ENCODE results near the gene RBPJ. TPM values are rescaled to one million over a fixed set of nuclear protein-coding genes. Genes with fewer than 3 reads are reported as not detected.

Gene RBPJ
- polyA plus RNA-seq, 3 donors: 75.3 to 177 (median 128) TPM

DNA sequence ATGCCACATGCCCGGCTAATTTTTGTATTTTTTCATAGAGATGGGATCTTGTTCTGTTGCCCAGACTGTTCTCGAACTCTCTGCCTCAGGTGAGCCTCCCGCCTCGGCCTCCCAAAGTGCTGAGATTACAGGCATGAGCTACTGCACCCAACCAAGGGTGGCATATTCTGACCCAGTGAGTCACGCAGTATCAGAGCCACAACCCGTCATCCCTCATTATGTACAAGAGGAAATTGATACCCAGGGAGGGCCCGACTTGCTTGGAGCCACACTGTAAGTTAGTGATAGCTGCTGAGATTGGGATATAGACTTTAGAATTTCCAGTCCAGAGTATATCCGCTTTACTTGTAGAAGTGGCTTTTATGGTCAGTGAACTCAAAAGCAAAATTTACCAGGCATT lies 154.9 kb downstream of the RBPJ start:
- Histone ChIP-seq H3K79me2 (ENCODE audit: insufficient read depth, low read length) (no peaks in the 10 kb centered on the region), H3K4me1 (ENCODE audit: control insufficient read depth in 1 of 2, insufficient read depth in 2 of 2, low read length in 2 of 2) (no peaks in the 10 kb centered on the region), H4K20me1 (ENCODE audit: insufficient read depth, low read length) (no peaks in the 10 kb centered on the region), H3K27me3 (ENCODE audit: control insufficient read depth in 2 of 2, insufficient read depth in 2 of 2, low read length in 2 of 2) (no peaks in the 10 kb centered on the region), H3K27ac (ENCODE audit: low read depth in 1 of 2, low read length in 2 of 2) (no peak overlapping the region), H2AFZ (ENCODE audit: insufficient read depth, low read depth, low read length, poor library complexity, severe bottlenecking) (no peak overlapping the region), H3K9me3 (replicated peaks in 1 of 2; ENCODE audit: control insufficient read depth in 1 of 2, insufficient read depth in 1 of 2, low read length in 2 of 2) (no peaks in the 10 kb centered on the region), H3K4me3 (replicated peaks in 1 of 3; ENCODE audit: low read depth in 2 of 3, low read length in 3 of 3) (no peak overlapping the region), H3K9ac (ENCODE audit: insufficient read depth, low read length, poor library complexity, severe bottlenecking) (no peak overlapping the region), H3K4me2 (replicated peaks; ENCODE audit: extremely low read depth, low read length, poor library complexity, severe bottlenecking) (no peak overlapping the region), H3K36me3 (replicated peaks in 1 of 2; ENCODE audit: control insufficient read depth in 1 of 2, insufficient read depth in 2 of 2, low read length in 2 of 2) (no peaks in the 10 kb centered on the region)
- H3K27me3 Mint-ChIP-seq (ENCODE audit: low read depth in 3 of 3): peaks cover 0 to 5% (median 0%) of the 10 kb centered on the region in 3 donors
- 70% methylated on average over 3 of the region's 8 CpGs for WGBS (ENCODE audit: insufficient coverage)
- H3K4me3 Mint-ChIP-seq: no peak overlapping the region
- intact Hi-C loops (cut with micrococcal nuclease): no loop called here
- H3K9me3 Mint-ChIP-seq: no peaks in the 10 kb centered on the region
- H3K27ac Mint-ChIP-seq: no peak overlapping the region
- no peaks in the 10 kb centered on the region for H3K4me1 Mint-ChIP-seq
- TF ChIP-seq, protein P1, sequence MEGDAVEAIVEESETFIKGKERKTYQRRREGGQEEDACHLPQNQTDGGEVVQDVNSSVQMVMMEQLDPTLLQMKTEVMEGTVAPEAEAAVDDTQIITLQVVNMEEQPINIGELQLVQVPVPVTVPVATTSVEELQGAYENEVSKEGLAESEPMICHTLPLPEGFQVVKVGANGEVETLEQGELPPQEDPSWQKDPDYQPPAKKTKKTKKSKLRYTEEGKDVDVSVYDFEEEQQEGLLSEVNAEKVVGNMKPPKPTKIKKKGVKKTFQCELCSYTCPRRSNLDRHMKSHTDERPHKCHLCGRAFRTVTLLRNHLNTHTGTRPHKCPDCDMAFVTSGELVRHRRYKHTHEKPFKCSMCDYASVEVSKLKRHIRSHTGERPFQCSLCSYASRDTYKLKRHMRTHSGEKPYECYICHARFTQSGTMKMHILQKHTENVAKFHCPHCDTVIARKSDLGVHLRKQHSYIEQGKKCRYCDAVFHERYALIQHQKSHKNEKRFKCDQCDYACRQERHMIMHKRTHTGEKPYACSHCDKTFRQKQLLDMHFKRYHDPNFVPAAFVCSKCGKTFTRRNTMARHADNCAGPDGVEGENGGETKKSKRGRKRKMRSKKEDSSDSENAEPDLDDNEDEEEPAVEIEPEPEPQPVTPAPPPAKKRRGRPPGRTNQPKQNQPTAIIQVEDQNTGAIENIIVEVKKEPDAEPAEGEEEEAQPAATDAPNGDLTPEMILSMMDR (IDR thresholded peaks at IDR 0.05): no peak
- no peaks in the 10 kb centered on the region for H3K36me3 Mint-ChIP-seq
- DNase-seq: no peak

DNA sequence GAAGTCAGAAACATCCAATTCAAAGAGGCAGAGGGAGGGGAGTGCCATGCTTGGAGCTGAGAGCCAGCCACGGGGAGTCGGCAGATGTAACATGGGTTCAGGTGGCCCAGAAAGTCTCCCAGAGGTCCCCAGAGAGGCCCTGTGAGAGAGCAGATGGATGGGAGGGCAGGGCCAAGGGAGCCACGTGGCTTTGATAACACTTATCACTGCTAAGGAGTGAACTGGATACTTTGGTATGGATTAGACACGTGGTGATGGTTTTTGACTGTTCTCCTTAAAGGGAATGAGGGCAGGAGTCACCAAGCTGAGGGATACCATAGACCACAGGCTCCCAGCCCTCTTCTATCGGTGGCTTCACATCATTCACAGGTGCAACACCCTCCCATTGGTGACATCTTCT lies 155.7 kb downstream of the RBPJ start:
- Histone ChIP-seq H3K9ac (ENCODE audit: insufficient read depth, low read length, poor library complexity, severe bottlenecking) (no peak overlapping the region), H2AFZ (ENCODE audit: insufficient read depth, low read depth, low read length, poor library complexity, severe bottlenecking) (no peak overlapping the region), H3K36me3 (replicated peaks in 1 of 2; ENCODE audit: control insufficient read depth in 1 of 2, insufficient read depth in 2 of 2, low read length in 2 of 2) (no peaks in the 10 kb centered on the region), H3K27ac (ENCODE audit: low read depth in 1 of 2, low read length in 2 of 2) (no peak overlapping the region), H3K4me3 (replicated peaks in 1 of 3; ENCODE audit: low read depth in 2 of 3, low read length in 3 of 3) (no peak overlapping the region), H4K20me1 (ENCODE audit: insufficient read depth, low read length) (no peaks in the 10 kb centered on the region), H3K79me2 (ENCODE audit: insufficient read depth, low read length) (no peaks in the 10 kb centered on the region), H3K27me3 (ENCODE audit: control insufficient read depth in 2 of 2, insufficient read depth in 2 of 2, low read length in 2 of 2) (no peaks in the 10 kb centered on the region), H3K4me2 (replicated peaks; ENCODE audit: extremely low read depth, low read length, poor library complexity, severe bottlenecking) (no peak overlapping the region), H3K9me3 (replicated peaks in 1 of 2; ENCODE audit: control insufficient read depth in 1 of 2, insufficient read depth in 1 of 2, low read length in 2 of 2) (no peaks in the 10 kb centered on the region), H3K4me1 (ENCODE audit: control insufficient read depth in 1 of 2, insufficient read depth in 2 of 2, low read length in 2 of 2) (no peaks in the 10 kb centered on the region)
- Mint-ChIP-seq H3K4me1 (no peaks in the 10 kb centered on the region), H3K4me3 (no peak overlapping the region), H3K27ac (no peak overlapping the region), H3K27me3 (ENCODE audit: low read depth in 3 of 3) (peaks cover 0 to 5% (median 0%) of the 10 kb centered on the region in 3 donors), H3K36me3 (no peaks in the 10 kb centered on the region), H3K9me3 (peaks cover 0 to 3% (median 0%) of the 10 kb centered on the region in 7 donors)
- TF ChIP-seq, protein P1 (IDR thresholded peaks at IDR 0.05): no peak
- DNase-seq: no peak
- WGBS (ENCODE audit: insufficient coverage): 81% methylated on average over 4 of the region's 5 CpGs
- intact Hi-C loops (cut with micrococcal nuclease): no loop called here
